Umbilical cord (tissue), 2 donors: ENCODE measurements around the gene HSPB9. TPM values are rescaled to one million over a fixed set of nuclear protein-coding genes. Genes with fewer than 3 reads are reported as not detected.
"Not testable (repeated sequence)": the region's sequence is repeated elsewhere in the genome, so short reads cannot be mapped to it uniquely, and the experiment has no call there.

Source experiments
- DNase-seq: peaks from one replicate; pipeline ENCODE4 v3.0.0-alpha.2; 2015; ENCODE audit warnings: low spot score
- total RNA-seq: library from RNA; depleted of rRNA; stranded (reverse); fragments of >200 nt; gene quantifications from one replicate; pipeline ENCODE4 v1.2.3, GENCODE V29; 2014; ENCODE audit warnings: low replicate concordance; ENCODE audit not compliant: insufficient read depth

The HSPB9 gene
- total RNA-seq, 1 donor from 2014 or later: not detected

GRCh38 chr17:42142371-42142896 is 19.8 kb downstream of the HSPB9 start:
- peak; percentile 33 for DNase-seq

GRCh38 chr17:42143138-42143537 is 20.5 kb downstream of the HSPB9 start:
- DNase-seq: not testable (repeated sequence)

DNA sequence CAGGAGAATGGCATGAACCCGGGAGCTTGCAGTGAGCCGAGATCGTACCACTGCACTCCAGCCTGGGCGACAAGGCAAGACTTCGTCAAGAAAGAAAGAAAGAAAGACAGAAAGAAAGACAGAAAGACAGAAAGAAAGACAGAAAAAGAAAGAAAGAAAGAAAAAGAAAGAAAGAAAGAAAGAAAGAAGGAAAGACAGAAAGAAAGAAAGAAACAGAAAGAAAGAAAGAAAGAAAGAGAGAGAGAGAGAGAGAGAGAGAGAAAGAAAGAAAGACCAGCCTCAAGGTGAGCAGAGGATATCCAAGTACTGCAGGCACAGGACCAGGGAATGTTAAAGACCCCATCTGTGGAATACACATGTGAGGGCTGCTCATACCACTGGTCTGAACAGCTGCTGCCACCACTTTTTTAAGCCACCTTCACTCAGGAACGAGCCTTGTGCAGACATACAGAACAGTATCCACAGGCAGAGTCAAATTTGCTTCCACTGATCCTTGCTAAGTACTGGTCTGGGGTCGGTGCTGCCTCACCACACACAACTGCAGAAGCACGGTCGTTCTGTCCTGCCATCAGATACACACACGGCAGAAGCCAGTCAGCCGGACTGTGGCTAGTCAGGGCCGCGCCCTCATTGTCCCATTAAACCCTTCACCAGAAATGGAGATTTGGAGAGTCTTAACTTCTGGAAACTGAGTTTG is 24.5 kb downstream of the HSPB9 start:
- DNase-seq: no peak

- DNase-seq: no peak
Observed at GRCh38 chr17:42153919-42154742, 31.5 kb downstream of the HSPB9 start.

- no peak for DNase-seq
Observed at GRCh38 chr17:42155614-42156045, 33.0 kb downstream of the HSPB9 start.

GRCh38 chr17:42159796-42160530 is 37.4 kb downstream of the HSPB9 start:
- no peak for DNase-seq

DNA sequence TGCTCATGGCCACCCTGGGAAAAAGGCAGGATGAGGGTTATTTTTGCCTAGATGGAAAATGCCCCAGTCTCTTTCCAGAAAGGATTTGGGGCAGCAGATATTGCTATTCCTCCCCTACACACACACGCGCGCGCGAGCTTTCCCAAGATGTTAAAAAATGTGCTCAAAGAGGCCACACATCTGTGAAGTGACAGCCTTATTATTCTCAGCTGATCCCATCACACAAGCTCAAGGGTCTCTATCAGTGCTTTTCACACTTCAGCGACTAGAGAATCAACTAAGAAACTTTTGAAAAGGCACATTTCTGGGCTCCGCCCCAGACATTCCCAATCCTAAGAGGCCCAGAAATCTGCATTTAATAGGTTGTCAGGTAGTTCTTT is 37.9 kb downstream of the HSPB9 start:
- DNase-seq: no peak

DNA sequence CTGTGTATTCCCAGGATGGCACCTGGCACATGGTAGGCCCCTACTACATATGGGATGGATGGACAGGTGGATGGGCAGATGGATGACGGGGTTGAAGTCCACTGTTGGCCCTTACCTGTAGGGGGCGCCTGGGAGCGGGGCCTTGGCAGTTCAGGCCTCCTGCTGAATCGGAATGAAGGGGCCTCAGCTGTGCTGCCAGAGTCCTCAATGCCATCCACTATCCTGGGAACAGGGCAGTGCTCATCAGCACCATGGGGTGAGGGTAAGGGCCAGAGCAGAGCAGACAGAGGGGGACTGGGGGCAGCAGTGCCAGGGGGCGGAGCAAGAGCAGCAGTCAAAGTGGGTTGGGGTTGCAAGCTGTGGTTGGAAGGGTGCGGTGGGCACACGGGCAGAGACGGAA is 40.5 kb downstream of the HSPB9 start:
- DNase-seq: no peak

DNA sequence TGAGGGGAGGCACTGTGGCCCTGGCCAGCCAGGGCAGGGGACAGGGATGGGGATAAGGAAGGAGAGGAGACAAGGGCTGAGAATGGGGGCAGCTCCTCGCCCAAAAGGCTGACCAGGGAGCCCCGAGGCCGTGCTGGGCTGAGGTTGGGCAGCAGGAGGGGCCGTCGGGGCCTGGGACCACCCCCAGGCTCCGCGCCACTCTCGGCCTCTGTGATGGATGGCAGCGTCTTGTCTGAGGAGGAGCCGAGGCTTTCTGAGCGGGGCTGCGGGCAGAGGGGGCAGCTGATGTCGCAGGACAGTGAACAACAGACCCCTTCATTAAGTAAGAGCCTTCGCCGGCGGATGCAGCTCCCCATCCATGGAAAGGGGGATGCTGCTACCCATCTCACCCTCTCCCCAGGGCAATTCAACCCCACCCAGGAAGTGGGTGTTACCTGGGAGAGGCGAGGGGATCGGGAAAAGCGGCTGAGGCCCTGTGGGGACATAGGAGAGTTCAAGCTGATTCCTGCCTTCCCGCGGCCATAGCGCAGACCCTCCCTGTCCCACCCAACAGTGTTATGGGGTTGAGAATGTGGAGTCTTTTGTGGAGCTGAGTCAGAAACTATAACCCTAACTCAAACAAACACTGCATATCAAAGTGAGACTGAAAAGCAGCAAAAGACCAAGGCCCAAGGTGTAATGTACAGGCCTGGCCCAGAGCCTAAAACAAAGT is 41.2 kb downstream of the HSPB9 start:
- no peak for DNase-seq

DNA sequence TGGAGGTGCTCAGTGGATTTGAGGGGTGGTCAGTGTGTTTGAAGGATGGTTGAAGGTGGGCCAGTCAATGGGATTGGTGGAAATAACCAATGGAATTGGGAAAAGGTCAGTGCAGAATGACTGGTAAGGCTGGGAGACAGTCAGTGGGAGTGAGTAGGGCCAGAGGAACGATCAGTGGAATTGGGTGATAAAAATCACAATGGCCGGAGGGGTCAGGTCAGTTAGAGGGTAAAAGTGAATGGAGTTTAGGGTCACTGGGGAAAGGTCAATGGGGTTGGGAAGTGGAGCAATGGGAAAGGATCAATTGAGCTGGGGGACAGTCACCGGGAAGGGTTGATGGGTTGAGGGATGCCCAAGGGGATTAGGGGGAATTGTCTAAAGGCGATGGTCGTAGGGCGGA is 43.1 kb downstream of the HSPB9 start:
- no peak for DNase-seq

GRCh38 chr17:42166196-42166763 is 43.7 kb downstream of the HSPB9 start:
- no peak for DNase-seq

DNA sequence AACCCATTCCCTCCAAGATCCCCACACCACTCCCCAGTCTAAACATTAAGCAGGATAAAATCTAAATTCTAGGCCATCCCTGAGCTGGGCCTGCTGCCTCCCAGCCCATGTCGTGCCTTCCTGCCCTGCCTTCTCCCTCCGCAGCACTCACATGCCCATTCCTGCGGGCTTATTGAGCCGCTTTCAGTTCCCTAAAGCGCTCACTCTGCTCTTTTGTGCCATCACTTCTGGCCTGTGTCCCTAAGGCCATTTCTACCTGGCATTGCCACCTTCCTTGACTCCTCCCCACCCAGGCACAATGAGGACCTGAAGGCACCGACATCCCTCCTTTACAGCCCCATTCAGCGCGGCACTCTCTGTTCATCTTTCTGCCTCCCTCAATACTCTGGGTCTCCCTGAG is 45.2 kb downstream of the HSPB9 start:
- DNase-seq: no peak

DNA sequence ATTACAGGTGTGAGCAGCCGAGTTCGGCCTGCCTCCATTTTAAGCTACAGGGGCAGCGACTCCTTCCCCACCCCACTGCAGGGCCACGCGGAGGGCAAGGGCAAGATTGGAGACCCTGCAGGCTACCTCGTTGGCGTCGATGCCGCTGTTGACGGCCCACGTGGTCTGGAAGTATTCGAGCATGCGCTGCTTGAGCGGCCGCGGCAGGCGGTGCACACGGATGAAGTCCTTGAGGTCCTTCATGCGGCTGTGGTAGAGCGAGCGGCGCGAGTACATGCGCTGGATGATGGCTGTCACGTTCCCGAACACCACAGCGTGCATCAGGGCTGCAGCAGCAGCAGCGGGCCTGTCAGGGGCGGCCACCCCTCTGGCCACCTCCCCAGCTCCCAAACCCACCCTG is 46.7 kb downstream of the HSPB9 start:
- DNase-seq: no peak

DNA sequence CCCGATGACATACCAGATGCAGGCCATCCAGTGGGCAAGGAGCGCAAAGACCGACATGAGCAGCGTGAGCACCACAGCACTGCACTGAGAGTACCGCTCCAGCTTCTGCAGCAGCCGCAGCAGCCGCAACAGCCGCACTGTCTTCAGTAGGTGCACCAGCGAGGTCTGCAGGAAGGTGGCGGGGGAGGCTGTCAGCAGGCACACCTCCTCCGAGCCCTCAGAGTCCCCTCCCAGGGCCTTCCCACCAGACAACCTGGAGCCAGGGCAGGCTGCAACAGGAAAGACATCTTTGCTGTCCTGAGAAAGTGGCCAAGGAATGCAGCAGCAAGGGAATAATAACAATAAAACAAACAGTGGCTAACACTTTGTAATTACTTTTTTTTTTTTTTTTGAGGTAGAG is 49.2 kb downstream of the HSPB9 start:
- peak; percentile 54 for DNase-seq

Other genes starting within 250 kb of the HSPB9 start
- gene ACLY, start 203.9 kb upstream of the HSPB9 start, total RNA-seq: 66.2 TPM
- not detected for gene ODAD4, start 192.2 kb upstream of the HSPB9 start, total RNA-seq
- gene CNP, start 156.0 kb upstream of the HSPB9 start, total RNA-seq: 28.6 TPM
- 60.9 TPM for gene DNAJC7, start 105.4 kb upstream of the HSPB9 start, total RNA-seq
- 41.2 TPM for gene NKIRAS2, start 102.7 kb upstream of the HSPB9 start, total RNA-seq
- 1.2 TPM for gene C17orf113, start 72.2 kb upstream of the HSPB9 start, total RNA-seq
- gene ZNF385C, start 24.3 kb upstream of the HSPB9 start, total RNA-seq: 1.2 TPM
- gene DHX58, start 10.1 kb upstream of the HSPB9 start, total RNA-seq: 6.3 TPM
- gene KAT2A, start 1.4 kb upstream of the HSPB9 start, total RNA-seq: 9.1 TPM
- gene RAB5C, start 32.2 kb downstream of the HSPB9 start, total RNA-seq: 27.7 TPM
- gene KCNH4, start 58.3 kb downstream of the HSPB9 start, total RNA-seq: not detected
- not detected for gene HCRT, start 62.6 kb downstream of the HSPB9 start, total RNA-seq
- 7.5 TPM for gene GHDC, start 71.7 kb downstream of the HSPB9 start, total RNA-seq
- 51.8 TPM for gene STAT5B, start 153.6 kb downstream of the HSPB9 start, total RNA-seq
- 66.7 TPM for gene STAT5A, start 165.7 kb downstream of the HSPB9 start, total RNA-seq